HEK293 (cell line): ENCODE results near the gene RPS6KB2.

Experiments
- ZBTB21 ChIP-seq: fragments of 450-650 bp; formaldehyde crosslinking; IDR thresholded peaks from 2 replicates; pipeline ENCODE4 v1.5.1; 2017; ENCODE audit warnings: missing biosample characterization, missing genetic modification characterization
- ZEB2 ChIP-seq: fragments of 450-650 bp; formaldehyde crosslinking; IDR thresholded peaks from 2 replicates; pipeline ENCODE4 v1.5.1; 2016; ENCODE audit warnings: missing biosample characterization, missing genetic modification characterization
- ZNF837 ChIP-seq: fragments of 450-650 bp; formaldehyde crosslinking; IDR thresholded peaks from 2 replicates; pipeline ENCODE4 v1.5.1; 2016; ENCODE audit warnings: missing biosample characterization, missing genetic modification characterization
- ZNF843 ChIP-seq: fragments of 450-650 bp; formaldehyde crosslinking; IDR thresholded peaks from 2 replicates; pipeline ENCODE4 v1.5.1; 2016; ENCODE audit warnings: missing biosample characterization, missing genetic modification characterization
- TF ChIP-seq, protein P1 (sequence below): fragments of 450-650 bp; formaldehyde crosslinking; IDR thresholded peaks from 2 replicates; pipeline ENCODE4; 2016; ENCODE audit warnings: missing biosample characterization, missing genetic modification characterization
- TF ChIP-seq, protein P2 (sequence below): fragments of 450-650 bp; formaldehyde crosslinking; IDR thresholded peaks from 2 replicates; pipeline ENCODE4 v1.5.1; 2016; ENCODE audit warnings: missing biosample characterization, missing genetic modification characterization

DNA sequence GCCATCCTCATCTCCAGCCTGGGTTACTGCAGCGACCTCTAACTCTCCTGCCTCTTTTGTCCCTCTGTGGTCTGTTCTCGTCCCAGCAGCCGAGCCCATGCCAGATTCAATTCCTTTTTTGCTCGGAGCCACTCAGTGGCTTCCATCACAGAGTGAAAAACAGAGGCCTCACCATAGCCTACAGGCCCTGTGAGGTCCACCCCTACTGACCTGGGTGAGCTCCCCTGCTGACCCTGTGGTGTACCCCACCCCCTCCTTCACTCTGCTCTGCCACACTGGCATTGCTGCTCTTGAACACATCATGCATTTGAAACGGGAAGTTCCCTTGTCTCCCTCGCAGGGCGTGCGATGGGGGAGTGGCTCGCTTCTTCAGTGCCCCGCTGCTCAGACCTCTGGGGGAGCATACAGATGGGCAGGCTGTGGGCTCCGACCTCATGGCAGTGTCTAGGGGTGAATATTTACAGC is 56.6 kb downstream of the RPS6KB2 start:
- TF ChIP-seq ZEB2 (tag by site-specific recombination) (no peak), ZNF837 (tag by site-specific recombination) (no peak), ZBTB21 (tag by site-specific recombination) (no peak), ZNF843 (tag by site-specific recombination) (no peak)
- TF ChIP-seq, protein P1, sequence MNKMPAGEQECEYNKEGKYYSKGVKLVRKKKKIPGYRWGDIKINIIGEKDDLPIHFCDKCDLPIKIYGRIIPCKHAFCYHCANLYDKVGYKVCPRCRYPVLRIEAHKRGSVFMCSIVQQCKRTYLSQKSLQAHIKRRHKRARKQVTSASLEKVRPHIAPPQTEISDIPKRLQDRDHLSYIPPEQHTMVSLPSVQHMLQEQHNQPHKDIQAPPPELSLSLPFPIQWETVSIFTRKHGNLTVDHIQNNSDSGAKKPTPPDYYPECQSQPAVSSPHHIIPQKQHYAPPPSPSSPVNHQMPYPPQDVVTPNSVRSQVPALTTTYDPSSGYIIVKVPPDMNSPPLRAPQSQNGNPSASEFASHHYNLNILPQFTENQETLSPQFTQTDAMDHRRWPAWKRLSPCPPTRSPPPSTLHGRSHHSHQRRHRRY (tag by site-specific recombination), result no peak
- TF ChIP-seq, protein P2, sequence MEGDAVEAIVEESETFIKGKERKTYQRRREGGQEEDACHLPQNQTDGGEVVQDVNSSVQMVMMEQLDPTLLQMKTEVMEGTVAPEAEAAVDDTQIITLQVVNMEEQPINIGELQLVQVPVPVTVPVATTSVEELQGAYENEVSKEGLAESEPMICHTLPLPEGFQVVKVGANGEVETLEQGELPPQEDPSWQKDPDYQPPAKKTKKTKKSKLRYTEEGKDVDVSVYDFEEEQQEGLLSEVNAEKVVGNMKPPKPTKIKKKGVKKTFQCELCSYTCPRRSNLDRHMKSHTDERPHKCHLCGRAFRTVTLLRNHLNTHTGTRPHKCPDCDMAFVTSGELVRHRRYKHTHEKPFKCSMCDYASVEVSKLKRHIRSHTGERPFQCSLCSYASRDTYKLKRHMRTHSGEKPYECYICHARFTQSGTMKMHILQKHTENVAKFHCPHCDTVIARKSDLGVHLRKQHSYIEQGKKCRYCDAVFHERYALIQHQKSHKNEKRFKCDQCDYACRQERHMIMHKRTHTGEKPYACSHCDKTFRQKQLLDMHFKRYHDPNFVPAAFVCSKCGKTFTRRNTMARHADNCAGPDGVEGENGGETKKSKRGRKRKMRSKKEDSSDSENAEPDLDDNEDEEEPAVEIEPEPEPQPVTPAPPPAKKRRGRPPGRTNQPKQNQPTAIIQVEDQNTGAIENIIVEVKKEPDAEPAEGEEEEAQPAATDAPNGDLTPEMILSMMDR (tag by site-specific recombination), result no peak
